ENCODE data around the gene HFM1.

- TF ChIP-seq CTCF (IDR thresholded peaks at IDR 0.05), result no peak
- TF ChIP-seq POLR2A (IDR thresholded peaks at IDR 0.05), result no peak
- TF ChIP-seq POLR2AphosphoS5 (IDR thresholded peaks at IDR 0.05), result no peak
These were observed 177.9 kb downstream of the HFM1 start for GRCh38 chr1:91226741-91227140.

All from prostate gland (tissue), 2 donors.